ENCODE data around the gene ATP6AP1. TPM values are rescaled to one million over a fixed set of nuclear protein-coding genes. Genes with fewer than 3 reads are reported as not detected.
A peak's percentile ranks its signal among the peaks of the same experiment; 100 is the strongest.

ATP6AP1 gene
- total RNA-seq, 1 donor from 2014 or later, result 22.6 TPM

GRCh38 chrX:154437971-154438893 lies 9.8 kb downstream of the ATP6AP1 start:
- Mint-ChIP-seq H3K9me3 (peaks cover 27% of the 10 kb centered on the region), H3K36me3 (peaks cover 6% of the 10 kb centered on the region), H3K4me1 (peaks cover 12% of the 10 kb centered on the region), H3K27me3 (ENCODE audit: insufficient read depth, low read depth) (peaks cover 16% of the 10 kb centered on the region), H3K27ac (peak overlapping the region; percentile 99), H3K4me3 (peak overlapping the region; percentile 92)
- Histone ChIP-seq H3K9me3 (ENCODE audit: low read depth) (no peaks in the 10 kb centered on the region), H3K4me2 (peak overlapping the region; percentile 86), H2AFZ (replicated peaks) (no peak overlapping the region), H3K4me3 (peak overlapping the region; percentile 71), H4K20me1 (ENCODE audit: low read depth) (peaks cover 39% of the 10 kb centered on the region), H3K4me1 (no peaks in the 10 kb centered on the region), H3K9ac (no peak overlapping the region), H3K79me2 (ENCODE audit: low read depth) (peaks cover 36% of the 10 kb centered on the region), H3K27ac (no peak overlapping the region), H3F3A (ENCODE audit: low read depth) (peaks cover 15% of the 10 kb centered on the region), H3K36me3 (no peaks in the 10 kb centered on the region), H3K27me3 (no peaks in the 10 kb centered on the region)
- TF ChIP-seq EZH2 (IDR thresholded peaks at IDR 0.05) (no peak), EZH2phosphoT487 (IDR thresholded peaks at IDR 0.05) (no peak), CTCF (IDR thresholded peaks at IDR 0.05) (no peak)
- DNase-seq (ENCODE audit: low spot score), result no peak

- H3K9ac ChIP-seq, result no peak overlapping the region
- no peak for TF ChIP-seq EZH2phosphoT487 (IDR thresholded peaks at IDR 0.05)
- TF ChIP-seq CTCF (IDR thresholded peaks at IDR 0.05), result no peak
- TF ChIP-seq EZH2 (IDR thresholded peaks at IDR 0.05), result no peak
- no peak overlapping the region for H3K4me2 ChIP-seq
- no peak overlapping the region for H3K27ac ChIP-seq
- H3K4me1 Mint-ChIP-seq, result peaks cover 16% of the 10 kb centered on the region
- H3K36me3 ChIP-seq, result no peaks in the 10 kb centered on the region
- H3K79me2 ChIP-seq (ENCODE audit: low read depth), result peaks cover 41% of the 10 kb centered on the region
- H3K27ac Mint-ChIP-seq, result no peak overlapping the region
- peaks cover 46% of the 10 kb centered on the region for H4K20me1 ChIP-seq (ENCODE audit: low read depth)
- H3K4me3 Mint-ChIP-seq, result no peak overlapping the region
- DNase-seq (ENCODE audit: low spot score), result no peak
- peaks cover 26% of the 10 kb centered on the region for H3K9me3 Mint-ChIP-seq
- H3K4me1 ChIP-seq, result no peaks in the 10 kb centered on the region
- H2AFZ ChIP-seq (replicated peaks), result no peak overlapping the region
- H3K27me3 ChIP-seq, result no peaks in the 10 kb centered on the region
- peaks cover 6% of the 10 kb centered on the region for H3K36me3 Mint-ChIP-seq
- no peaks in the 10 kb centered on the region for H3K9me3 ChIP-seq (ENCODE audit: low read depth)
- H3F3A ChIP-seq (ENCODE audit: low read depth), result peaks cover 19% of the 10 kb centered on the region
- no peak overlapping the region for H3K4me3 ChIP-seq
- peaks cover 16% of the 10 kb centered on the region for H3K27me3 Mint-ChIP-seq (ENCODE audit: insufficient read depth, low read depth)
Measured at GRCh38 chrX:154439841-154440240, 11.4 kb downstream of the ATP6AP1 start.

GRCh38 chrX:154440623-154441357 lies 12.3 kb downstream of the ATP6AP1 start:
- H3K36me3 ChIP-seq, result no peaks in the 10 kb centered on the region
- H3K27ac ChIP-seq, result no peak overlapping the region
- DNase-seq (ENCODE audit: low spot score), result no peak
- H4K20me1 ChIP-seq (ENCODE audit: low read depth), result peaks cover 50% of the 10 kb centered on the region
- no peak overlapping the region for H3K9ac ChIP-seq
- no peak overlapping the region for H2AFZ ChIP-seq (replicated peaks)
- Mint-ChIP-seq H3K27ac (no peak overlapping the region), H3K4me3 (no peak overlapping the region), H3K27me3 (ENCODE audit: insufficient read depth, low read depth) (peaks cover 13% of the 10 kb centered on the region), H3K4me1 (peaks cover 16% of the 10 kb centered on the region), H3K9me3 (peaks cover 26% of the 10 kb centered on the region), H3K36me3 (peaks cover 6% of the 10 kb centered on the region)
- no peaks in the 10 kb centered on the region for H3K27me3 ChIP-seq
- no peak overlapping the region for H3K4me3 ChIP-seq
- TF ChIP-seq CTCF (IDR thresholded peaks at IDR 0.05) (no peak), EZH2 (IDR thresholded peaks at IDR 0.05) (no peak), EZH2phosphoT487 (IDR thresholded peaks at IDR 0.05) (no peak)
- peaks cover 49% of the 10 kb centered on the region for H3K79me2 ChIP-seq (ENCODE audit: low read depth)
- no peaks in the 10 kb centered on the region for H3K9me3 ChIP-seq (ENCODE audit: low read depth)
- H3F3A ChIP-seq (ENCODE audit: low read depth), result peaks cover 18% of the 10 kb centered on the region
- H3K4me1 ChIP-seq, result no peaks in the 10 kb centered on the region
- no peak overlapping the region for H3K4me2 ChIP-seq
